ENCODE data around the gene MYH13.
A peak's percentile ranks its signal among the peaks of the same experiment; 100 is the strongest.

Gene MYH13

DNA sequence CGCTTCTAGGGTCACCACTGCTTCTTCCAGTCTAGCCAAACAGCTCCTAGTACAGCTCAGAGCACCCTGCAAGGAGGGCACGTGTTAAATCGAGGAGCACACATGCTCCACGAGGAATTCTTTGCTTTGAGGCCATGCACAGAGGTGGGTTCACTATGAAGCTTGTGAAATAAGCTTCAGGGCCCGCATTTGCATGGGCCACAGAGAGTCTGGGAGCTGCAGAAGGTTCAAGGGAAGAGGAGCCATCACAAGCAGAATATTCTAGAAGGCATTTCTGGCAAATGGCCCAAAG is 55.3 kb downstream of the MYH13 start:
- Histone ChIP-seq H3K27ac (ENCODE audit: insufficient read depth in 1 of 2, low read depth in 1 of 2, low read length in 2 of 2, poor library complexity in 1 of 2, severe bottlenecking in 2 of 2) (no peak overlapping the region), H3K36me3 (ENCODE audit: control insufficient read depth in 4 of 4, insufficient read depth in 4 of 4, low read length in 3 of 4) (no peaks in the 10 kb centered on the region), H3K27me3 (replicated peaks in 2 of 5; ENCODE audit: control insufficient read depth in 4 of 5, insufficient read depth in 5 of 5, low read length in 4 of 5) (peaks cover 0 to 3% (median 0%) of the 10 kb centered on the region in 5 experiments), H3K4me3 (ENCODE audit: control insufficient read depth in 1 of 7, extremely low read depth in 1 of 7, insufficient read depth in 4 of 7, low read depth in 2 of 7, low read length in 6 of 7) (no peak overlapping the region), H3K4me1 (ENCODE audit: control extremely low read depth in 1 of 4, control insufficient read depth in 4 of 4, insufficient read depth in 4 of 4, low read length in 3 of 4) (peaks cover 0 to 4% (median under 1%) of the 10 kb centered on the region in 4 experiments), H3K9me3 (ENCODE audit: control extremely low read depth in 1 of 5, control insufficient read depth in 4 of 5, insufficient read depth in 2 of 5, low read depth in 1 of 5, low read length in 4 of 5) (no peaks in the 10 kb centered on the region)
- ChIA-PET CTCF (interaction anchor here (0.7 to 2.2 kb wide), 6 partner anchors 8 to 363 kb away, joined by 3 to 6 read pairs (median 4); no protein-coding TSS in a partner anchor), POLR2A (no interaction called here)
- DNase-seq, result no peak
- WGBS (ENCODE audit: insufficient coverage), result 86% methylated on average over 5 of the region's 5 CpGs

DNA sequence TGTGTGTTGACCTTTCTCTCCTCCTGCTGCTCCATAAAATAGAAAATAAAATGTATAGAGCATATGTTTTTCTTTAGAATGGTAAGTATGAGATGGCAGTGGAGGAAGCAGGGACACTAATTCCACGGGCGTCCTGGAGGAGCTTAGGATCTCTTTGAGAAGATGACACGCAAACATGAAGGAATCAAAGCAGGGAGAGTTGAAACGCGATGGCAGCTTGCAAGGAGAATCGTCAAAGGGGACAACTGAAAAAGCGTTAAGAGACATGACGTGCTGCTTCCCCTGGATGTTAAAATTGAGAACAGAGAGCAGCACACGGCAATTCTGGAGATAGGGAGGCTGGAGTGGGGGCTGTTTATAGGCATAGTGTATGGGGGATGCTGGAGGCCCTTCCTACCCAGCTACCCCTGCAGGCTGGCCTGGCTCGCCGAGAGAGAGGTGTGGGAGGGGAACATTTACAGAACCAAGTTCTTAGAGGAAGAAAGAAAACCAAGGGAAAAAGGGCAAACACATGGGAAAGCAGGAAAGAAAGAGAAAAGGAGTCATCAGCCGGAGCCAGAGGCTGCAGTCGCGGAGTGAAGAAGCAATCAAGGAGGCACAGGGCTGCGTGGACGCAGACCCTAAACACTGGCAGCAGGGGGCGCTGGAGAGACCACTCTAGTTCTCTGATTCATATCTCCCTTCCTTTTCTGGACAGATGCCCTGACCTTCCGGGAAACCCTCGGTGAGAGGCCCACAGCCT is 55.8 kb downstream of the MYH13 start:
- Histone ChIP-seq H3K36me3 (ENCODE audit: control insufficient read depth in 4 of 4, insufficient read depth in 4 of 4, low read length in 3 of 4) (no peaks in the 10 kb centered on the region), H3K9me3 (ENCODE audit: control extremely low read depth in 1 of 5, control insufficient read depth in 4 of 5, insufficient read depth in 2 of 5, low read depth in 1 of 5, low read length in 4 of 5) (no peaks in the 10 kb centered on the region), H3K27me3 (replicated peaks in 2 of 5; ENCODE audit: control insufficient read depth in 4 of 5, insufficient read depth in 5 of 5, low read length in 4 of 5) (peaks cover 0 to 2% (median 0%) of the 10 kb centered on the region in 5 experiments), H3K4me1 (ENCODE audit: control extremely low read depth in 1 of 4, control insufficient read depth in 4 of 4, insufficient read depth in 4 of 4, low read length in 3 of 4) (peaks cover 0 to 4% (median under 1%) of the 10 kb centered on the region in 4 experiments), H3K4me3 (ENCODE audit: control insufficient read depth in 1 of 7, extremely low read depth in 1 of 7, insufficient read depth in 4 of 7, low read depth in 2 of 7, low read length in 6 of 7) (no peak overlapping the region), H3K27ac (ENCODE audit: insufficient read depth in 1 of 2, low read depth in 1 of 2, low read length in 2 of 2, poor library complexity in 1 of 2, severe bottlenecking in 2 of 2) (no peak overlapping the region)
- ChIA-PET CTCF (interaction anchor here (0.7 to 2.2 kb wide), 7 partner anchors 9 to 364 kb away, joined by 3 to 6 read pairs (median 4); no protein-coding TSS in a partner anchor), POLR2A (no interaction called here)
- 69% methylated on average over 17 of the region's 19 CpGs for WGBS (ENCODE audit: insufficient coverage)
- DNase-seq, result peak in 2 of 3 donors; percentile 35 to 59

DNA sequence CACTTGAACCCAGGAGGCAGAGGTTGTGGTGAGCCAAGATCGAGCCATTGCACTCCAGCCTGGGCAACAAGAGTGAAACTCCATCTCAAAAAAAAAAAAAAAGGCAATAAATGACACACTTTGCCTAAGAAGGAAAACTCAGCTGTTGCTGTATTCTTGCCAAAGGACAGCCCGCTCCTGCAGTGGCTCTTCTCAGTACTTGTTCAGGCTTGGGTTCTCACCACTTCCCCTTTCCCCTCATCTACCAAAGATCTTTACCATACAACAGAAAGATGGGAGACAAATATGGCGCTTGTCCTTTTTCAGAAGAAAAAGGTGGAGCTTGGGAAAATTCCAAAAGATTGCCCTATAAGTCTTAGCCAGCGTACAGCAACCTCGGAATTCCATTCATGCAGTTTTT is 58.5 kb downstream of the MYH13 start:
- Histone ChIP-seq H3K4me1 (ENCODE audit: control extremely low read depth in 1 of 4, control insufficient read depth in 4 of 4, insufficient read depth in 4 of 4, low read length in 3 of 4) (peaks cover 0 to 4% (median under 1%) of the 10 kb centered on the region in 4 experiments), H3K9me3 (ENCODE audit: control extremely low read depth in 1 of 5, control insufficient read depth in 4 of 5, insufficient read depth in 2 of 5, low read depth in 1 of 5, low read length in 4 of 5) (peaks cover 0 to 7% (median 2%) of the 10 kb centered on the region in 5 experiments), H3K27ac (ENCODE audit: insufficient read depth in 1 of 2, low read depth in 1 of 2, low read length in 2 of 2, poor library complexity in 1 of 2, severe bottlenecking in 2 of 2) (no peak overlapping the region), H3K4me3 (ENCODE audit: control insufficient read depth in 1 of 7, extremely low read depth in 1 of 7, insufficient read depth in 4 of 7, low read depth in 2 of 7, low read length in 6 of 7) (no peak overlapping the region), H3K27me3 (replicated peaks in 2 of 5; ENCODE audit: control insufficient read depth in 4 of 5, insufficient read depth in 5 of 5, low read length in 4 of 5) (peaks cover 0 to 3% (median 0%) of the 10 kb centered on the region in 5 experiments), H3K36me3 (ENCODE audit: control insufficient read depth in 4 of 4, insufficient read depth in 4 of 4, low read length in 3 of 4) (no peaks in the 10 kb centered on the region)
- WGBS (ENCODE audit: insufficient coverage), result 93% methylated on average over 3 of the region's 5 CpGs
- DNase-seq, result peak in 2 of 3 donors; percentile 37 to 47
- ChIA-PET CTCF (interaction anchor here (2.0 kb wide), 1 partner anchor 18 kb away, joined by 4 read pairs; no protein-coding TSS in a partner anchor), POLR2A (interaction anchor here (0.6 kb wide), 1 partner anchor 346 kb away, joined by 3 read pairs; no protein-coding TSS in a partner anchor)

DNA sequence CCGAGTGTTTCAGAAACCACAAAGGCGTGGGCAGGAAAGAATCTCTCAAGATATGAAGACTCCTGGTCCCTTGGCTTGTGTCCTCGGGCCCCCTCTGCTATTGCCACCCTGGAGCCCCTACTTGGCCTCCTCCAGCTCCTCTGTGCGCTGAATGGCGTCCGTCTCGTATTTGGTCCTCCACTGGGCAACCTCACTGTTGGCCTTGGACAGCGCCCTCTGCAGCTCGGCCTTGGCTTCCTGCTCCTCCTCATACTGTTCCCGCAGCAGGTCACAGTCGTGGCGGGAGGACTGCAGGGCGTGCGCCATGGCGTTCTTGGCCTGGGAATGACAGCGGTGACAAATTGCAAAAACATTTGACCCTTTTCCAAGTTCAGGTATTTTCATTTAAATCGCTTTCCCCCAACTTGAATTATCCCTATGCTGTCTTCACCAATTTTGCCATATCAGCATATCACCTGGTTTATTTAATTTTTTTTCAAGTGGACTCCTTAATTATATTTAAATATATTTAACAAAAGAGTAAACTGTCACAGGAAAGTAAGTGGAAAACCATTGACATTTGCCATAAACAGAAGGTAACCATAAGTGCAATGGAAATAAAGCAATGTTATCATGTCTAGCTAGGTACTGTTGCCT is 59.7 kb downstream of the MYH13 start:
- H3K27ac ChIP-seq (ENCODE audit: insufficient read depth in 1 of 2, low read depth in 1 of 2, low read length in 2 of 2, poor library complexity in 1 of 2, severe bottlenecking in 2 of 2), result no peak overlapping the region
- H3K36me3 ChIP-seq (ENCODE audit: control insufficient read depth in 4 of 4, insufficient read depth in 4 of 4, low read length in 3 of 4), result no peaks in the 10 kb centered on the region
- peaks cover 0 to 2% (median 0%) of the 10 kb centered on the region in 4 experiments for H3K4me1 ChIP-seq (ENCODE audit: control extremely low read depth in 1 of 4, control insufficient read depth in 4 of 4, insufficient read depth in 4 of 4, low read length in 3 of 4)
- 89% methylated on average over 17 of the region's 17 CpGs for WGBS (ENCODE audit: insufficient coverage)
- ChIA-PET CTCF (no interaction called here), POLR2A (no interaction called here)
- peaks cover 0 to 7% (median 2%) of the 10 kb centered on the region in 5 experiments for H3K9me3 ChIP-seq (ENCODE audit: control extremely low read depth in 1 of 5, control insufficient read depth in 4 of 5, insufficient read depth in 2 of 5, low read depth in 1 of 5, low read length in 4 of 5)
- no peak overlapping the region for H3K4me3 ChIP-seq (ENCODE audit: control insufficient read depth in 1 of 7, extremely low read depth in 1 of 7, insufficient read depth in 4 of 7, low read depth in 2 of 7, low read length in 6 of 7)
- peaks cover 0 to 3% (median 0%) of the 10 kb centered on the region in 5 experiments for H3K27me3 ChIP-seq (replicated peaks in 2 of 5; ENCODE audit: control insufficient read depth in 4 of 5, insufficient read depth in 5 of 5, low read length in 4 of 5)
- no peak for DNase-seq

DNA sequence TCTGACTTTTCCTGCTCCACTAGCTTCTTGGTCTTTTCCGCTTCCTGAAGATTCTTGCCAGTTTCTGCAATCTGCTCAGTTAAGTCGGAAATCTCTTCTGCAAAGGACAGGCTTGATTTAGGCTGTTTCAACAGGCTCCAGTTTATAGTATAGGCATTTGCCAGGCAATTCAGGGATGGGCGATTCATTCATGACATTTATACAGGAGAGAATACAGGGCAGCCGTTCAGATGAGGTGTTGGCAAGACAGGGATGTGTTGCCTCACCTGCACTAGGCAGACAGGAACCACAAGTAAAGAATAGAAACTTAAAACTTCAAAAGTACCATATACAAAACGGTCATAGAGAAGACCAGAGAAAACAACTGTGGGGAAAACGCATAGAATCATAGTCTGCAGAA is 61.7 kb downstream of the MYH13 start:
- 85% methylated on average over 4 of the region's 6 CpGs for WGBS (ENCODE audit: insufficient coverage)
- no peak for DNase-seq
- H3K27ac ChIP-seq (ENCODE audit: insufficient read depth in 1 of 2, low read depth in 1 of 2, low read length in 2 of 2, poor library complexity in 1 of 2, severe bottlenecking in 2 of 2), result no peak overlapping the region
- ChIA-PET POLR2A (no interaction called here), CTCF (no interaction called here)
- H3K9me3 ChIP-seq (ENCODE audit: control extremely low read depth in 1 of 5, control insufficient read depth in 4 of 5, insufficient read depth in 2 of 5, low read depth in 1 of 5, low read length in 4 of 5), result peaks cover 0 to 7% (median 2%) of the 10 kb centered on the region in 5 experiments
- H3K4me1 ChIP-seq (ENCODE audit: control extremely low read depth in 1 of 4, control insufficient read depth in 4 of 4, insufficient read depth in 4 of 4, low read length in 3 of 4), result no peaks in the 10 kb centered on the region
- no peak overlapping the region for H3K4me3 ChIP-seq (ENCODE audit: control insufficient read depth in 1 of 7, extremely low read depth in 1 of 7, insufficient read depth in 4 of 7, low read depth in 2 of 7, low read length in 6 of 7)
- no peaks in the 10 kb centered on the region for H3K36me3 ChIP-seq (ENCODE audit: control insufficient read depth in 4 of 4, insufficient read depth in 4 of 4, low read length in 3 of 4)
- H3K27me3 ChIP-seq (replicated peaks in 2 of 5; ENCODE audit: control insufficient read depth in 4 of 5, insufficient read depth in 5 of 5, low read length in 4 of 5), result peaks cover 0 to 3% (median 0%) of the 10 kb centered on the region in 5 experiments

DNA sequence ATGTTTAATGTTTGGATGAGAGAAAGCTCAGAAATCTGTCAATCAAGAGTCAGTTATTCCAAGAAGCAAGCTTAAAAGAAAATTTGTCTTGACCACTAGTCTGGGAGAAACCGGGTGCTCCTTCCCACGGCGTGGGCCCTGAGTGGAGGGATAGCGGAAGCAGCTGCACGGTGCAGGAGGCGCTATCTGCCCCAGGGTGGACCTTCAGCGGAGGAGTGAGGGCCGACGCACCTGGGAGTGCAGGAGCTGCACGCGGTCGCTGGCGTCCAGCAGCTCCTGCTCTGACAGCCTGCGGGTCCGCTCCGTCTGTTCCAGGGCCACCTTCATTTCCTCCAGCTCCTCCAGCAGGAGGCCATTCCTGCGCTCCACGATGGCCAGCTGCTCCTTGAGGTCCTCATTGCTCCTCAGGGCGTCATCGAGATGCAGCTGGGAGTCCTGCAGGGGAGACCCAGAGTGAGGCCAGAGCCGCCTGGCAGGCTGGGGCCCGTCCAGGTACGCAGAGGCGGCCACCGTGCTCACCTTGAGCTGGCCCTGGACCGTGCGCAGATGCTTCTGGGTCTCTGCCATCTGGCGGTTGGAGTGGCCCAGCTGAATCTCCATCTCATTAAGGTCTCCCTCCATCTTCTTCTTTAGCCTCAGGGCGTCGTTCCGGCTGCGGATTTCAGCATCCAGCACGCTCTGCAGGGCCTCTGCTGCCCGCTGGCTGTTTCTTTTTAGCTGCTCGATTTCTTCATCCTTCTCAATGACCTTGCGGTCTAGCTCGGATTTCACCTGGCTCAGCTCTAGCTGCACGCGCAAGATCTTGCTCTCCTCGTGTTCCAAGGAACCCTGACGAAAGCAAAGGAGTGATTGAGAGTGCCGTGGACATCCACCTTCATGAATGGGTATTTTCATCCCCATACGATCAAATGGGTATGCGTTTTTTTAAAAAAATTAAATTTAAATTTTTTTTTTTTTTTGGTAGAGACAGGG is 63.5 kb downstream of the MYH13 start:
- DNase-seq, result no peak
- Histone ChIP-seq H3K9me3 (ENCODE audit: control extremely low read depth in 1 of 5, control insufficient read depth in 4 of 5, insufficient read depth in 2 of 5, low read depth in 1 of 5, low read length in 4 of 5) (peaks cover 0 to 7% (median 2%) of the 10 kb centered on the region in 5 experiments), H3K27ac (ENCODE audit: insufficient read depth in 1 of 2, low read depth in 1 of 2, low read length in 2 of 2, poor library complexity in 1 of 2, severe bottlenecking in 2 of 2) (no peak overlapping the region), H3K4me1 (ENCODE audit: control extremely low read depth in 1 of 4, control insufficient read depth in 4 of 4, insufficient read depth in 4 of 4, low read length in 3 of 4) (no peaks in the 10 kb centered on the region), H3K36me3 (ENCODE audit: control insufficient read depth in 4 of 4, insufficient read depth in 4 of 4, low read length in 3 of 4) (no peaks in the 10 kb centered on the region), H3K4me3 (ENCODE audit: control insufficient read depth in 1 of 7, extremely low read depth in 1 of 7, insufficient read depth in 4 of 7, low read depth in 2 of 7, low read length in 6 of 7) (no peak overlapping the region), H3K27me3 (replicated peaks in 2 of 5; ENCODE audit: control insufficient read depth in 4 of 5, insufficient read depth in 5 of 5, low read length in 4 of 5) (peaks cover 0 to 3% (median 0%) of the 10 kb centered on the region in 5 experiments)
- POLR2A ChIA-PET, result no interaction called here
- WGBS (ENCODE audit: insufficient coverage), result 96% methylated on average over 42 of the region's 44 CpGs
- CTCF ChIA-PET, result interaction anchor here (0.9 to 1.3 kb wide), 3 partner anchors 14 to 308 kb away, joined by 3 to 5 read pairs (median 4); no protein-coding TSS in a partner anchor
